ENCODE data around the gene PBX3.
"Not testable (repeated sequence)": the region's sequence is repeated elsewhere in the genome, so short reads cannot be mapped to it uniquely, and the experiment has no call there.

PBX3 gene

GRCh38 chr9:125812403-125812802, 65.2 kb downstream of the PBX3 start:
- no peak overlapping the region for H3K27ac ChIP-seq
- TF ChIP-seq ZFX (IDR thresholded peaks at IDR 0.05) (no peak), CTCF (conservative IDR thresholded peaks at IDR 0.05) (no peak)

GRCh38 chr9:125815568-125815967, 68.4 kb downstream of the PBX3 start:
- H3K27ac ChIP-seq = no peak overlapping the region
- TF ChIP-seq CTCF (conservative IDR thresholded peaks at IDR 0.05) (no peak), ZFX (IDR thresholded peaks at IDR 0.05) (no peak)

GRCh38 chr9:125816321-125816720, 69.1 kb downstream of the PBX3 start:
- no peak overlapping the region for H3K27ac ChIP-seq
- TF ChIP-seq ZFX (IDR thresholded peaks at IDR 0.05) (no peak), CTCF (conservative IDR thresholded peaks at IDR 0.05) (no peak)

- TF ChIP-seq CTCF (conservative IDR thresholded peaks at IDR 0.05) = no peak
- TF ChIP-seq ZFX (IDR thresholded peaks at IDR 0.05) = no peak
Measured at GRCh38 chr9:125820100-125820804, 73.1 kb downstream of the PBX3 start.

GRCh38 chr9:125821078-125821477, 73.9 kb downstream of the PBX3 start:
- no peak overlapping the region for H3K27ac ChIP-seq
- TF ChIP-seq ZFX (IDR thresholded peaks at IDR 0.05) (no peak), CTCF (conservative IDR thresholded peaks at IDR 0.05) (no peak)

More at GRCh38 chr9:125820100-125820804, 73.1 kb downstream of the PBX3 start:
- H3K27ac ChIP-seq = no peak overlapping the region

GRCh38 chr9:125822160-125822559, 75.0 kb downstream of the PBX3 start:
- TF ChIP-seq CTCF (conservative IDR thresholded peaks at IDR 0.05) (no peak), ZFX (IDR thresholded peaks at IDR 0.05) (no peak)
- H3K27ac ChIP-seq = no peak overlapping the region

GRCh38 chr9:125822902-125823301, 75.7 kb downstream of the PBX3 start:
- no peak for TF ChIP-seq CTCF (conservative IDR thresholded peaks at IDR 0.05)
- TF ChIP-seq ZFX (IDR thresholded peaks at IDR 0.05) = no peak
- no peak overlapping the region for H3K27ac ChIP-seq

- not testable (repeated sequence) for H3K27ac ChIP-seq
Measured at GRCh38 chr9:125823874-125824406, 76.8 kb downstream of the PBX3 start.

Measured in C4-2B (cell line).